GM18498 (cell line): ENCODE data around the gene TMEM167B.
A peak's percentile ranks its signal among the peaks of the same experiment; 100 is the strongest.
"Not testable (repeated sequence)": the region's sequence is repeated elsewhere in the genome, so short reads cannot be mapped to it uniquely, and the experiment has no call there.

ENCODE experiments used
- ATAC-seq: cut with Tn5 transposase; IDR thresholded peaks from one replicate; pipeline ENCODE4 v1.9.1; 2021; ENCODE audit warnings: mild to moderate bottlenecking, moderate library complexity; ENCODE audit not compliant: unreplicated experiment

Gene TMEM167B

GRCh38 chr1:109112652-109113285 lies 22.2 kb downstream of the TMEM167B start:
- peak; percentile 70 for ATAC-seq

- peak; percentile 66 for ATAC-seq
Measured at GRCh38 chr1:109113590-109114341, 23.2 kb downstream of the TMEM167B start, which contains the start of gene ELAPOR1. Gene ELAPOR1 (plus strand): TSS chr1:109114115. CDS start chr1:109114184, 69 bp downstream.

GRCh38 chr1:109114342-109114674 lies 23.7 kb downstream of the TMEM167B start:
- ATAC-seq: no peak

GRCh38 chr1:109115685-109116084 lies 25.1 kb downstream of the TMEM167B start:
- no peak for ATAC-seq

GRCh38 chr1:109116286-109116685 lies 25.7 kb downstream of the TMEM167B start:
- ATAC-seq: no peak

- no peak for ATAC-seq
Measured at GRCh38 chr1:109118089-109118488, 27.5 kb downstream of the TMEM167B start.

GRCh38 chr1:109120356-109120755 lies 29.8 kb downstream of the TMEM167B start:
- ATAC-seq: no peak

- ATAC-seq: no peak
Measured at GRCh38 chr1:109131059-109131458, 40.5 kb downstream of the TMEM167B start.

- no peak for ATAC-seq
Measured at GRCh38 chr1:109131800-109132199, 41.2 kb downstream of the TMEM167B start.

GRCh38 chr1:109133002-109133706 lies 42.6 kb downstream of the TMEM167B start:
- no peak for ATAC-seq

GRCh38 chr1:109133815-109134214 lies 43.3 kb downstream of the TMEM167B start:
- peak; percentile 48 for ATAC-seq

GRCh38 chr1:109134423-109134822 lies 43.9 kb downstream of the TMEM167B start:
- ATAC-seq: peak; percentile 48

- no peak for ATAC-seq
Measured at GRCh38 chr1:109135940-109136339, 45.4 kb downstream of the TMEM167B start.

GRCh38 chr1:109136766-109137165 lies 46.2 kb downstream of the TMEM167B start:
- ATAC-seq: no peak

- no peak for ATAC-seq
Measured at GRCh38 chr1:109137958-109138357, 47.4 kb downstream of the TMEM167B start.

- no peak for ATAC-seq
Measured at GRCh38 chr1:109138358-109138757, 47.8 kb downstream of the TMEM167B start.

- ATAC-seq: no peak
Measured at GRCh38 chr1:109140392-109140791, 49.8 kb downstream of the TMEM167B start.

GRCh38 chr1:109142260-109142659 lies 51.7 kb downstream of the TMEM167B start:
- ATAC-seq: no peak

- ATAC-seq: not testable (repeated sequence)
Measured at GRCh38 chr1:109142725-109143124, 52.2 kb downstream of the TMEM167B start.
